Amniotic epithelial cell (primary cell): Measurements from ENCODE around the gene FBRS.
"Not testable (repeated sequence)": the region's sequence is repeated elsewhere in the genome, so short reads cannot be mapped to it uniquely, and the experiment has no call there.

Experiments used
- DNase-seq: peaks from one replicate; pipeline ENCODE4 v3.0.0-alpha.2; 2010; ENCODE audit warnings: low read depth

The FBRS gene

GRCh38 chr16:30657866-30658730 lies at the start of gene FBRS:
FBRS (plus strand) TSS chr16:30658431; CDS start chr16:30659519, 1,088 bp downstream.
- DNase-seq, result peak; percentile 100

GRCh38 chr16:30609002-30609925 lies 49.0 kb upstream of the FBRS start:
- peak; percentile 28 for DNase-seq

- DNase-seq, result peak; percentile 95
Observed at GRCh38 chr16:30609926-30610839, 48.0 kb upstream of the FBRS start, which contains the start of gene ZNF689. ZNF689 (minus strand) TSS chr16:30610389; CDS start chr16:30610041, 348 bp downstream.

- no peak for DNase-seq
Observed at GRCh38 chr16:30615358-30616091, 42.7 kb upstream of the FBRS start.

GRCh38 chr16:30619202-30619601 lies 39.0 kb upstream of the FBRS start:
- DNase-seq, result peak; percentile 62

- no peak for DNase-seq
Observed at GRCh38 chr16:30619638-30620037, 38.6 kb upstream of the FBRS start.

- DNase-seq, result no peak
Observed at GRCh38 chr16:30620169-30620568, 38.1 kb upstream of the FBRS start.

- DNase-seq, result no peak
Observed at GRCh38 chr16:30621765-30622164, 36.5 kb upstream of the FBRS start.

GRCh38 chr16:30622455-30623032 lies 35.7 kb upstream of the FBRS start:
- DNase-seq, result no peak

- DNase-seq, result no peak
Observed at GRCh38 chr16:30623536-30624283, 34.5 kb upstream of the FBRS start.

- DNase-seq, result no peak
Observed at GRCh38 chr16:30626236-30626635, 32.0 kb upstream of the FBRS start.

GRCh38 chr16:30628628-30629540 lies 29.3 kb upstream of the FBRS start:
- DNase-seq, result peak; percentile 62

GRCh38 chr16:30632454-30632853 lies 25.8 kb upstream of the FBRS start:
- not testable (repeated sequence) for DNase-seq

GRCh38 chr16:30633526-30633925 lies 24.7 kb upstream of the FBRS start:
- no peak for DNase-seq

- DNase-seq, result no peak
Observed at GRCh38 chr16:30636599-30636998, 21.6 kb upstream of the FBRS start.

- not testable (repeated sequence) for DNase-seq
Observed at GRCh38 chr16:30637139-30637538, 21.1 kb upstream of the FBRS start.

GRCh38 chr16:30637944-30638343 lies 20.3 kb upstream of the FBRS start:
- peak; percentile 50 for DNase-seq

- DNase-seq, result no peak
Observed at GRCh38 chr16:30641378-30641982, 16.8 kb upstream of the FBRS start.
